Tibial nerve (tissue), 4 donors: Measurements from ENCODE around the gene CELF3. TPM values are rescaled to one million over a fixed set of nuclear protein-coding genes. Genes with fewer than 3 reads are reported as not detected.
A peak's percentile ranks its signal among the peaks of the same experiment; 100 is the strongest.

ENCODE experiments used
- DNase-seq, 2 donors: peaks; one replicate each; pipeline ENCODE4 v3.0.0-alpha.2; 2019; ENCODE audit warnings: low spot score in 2 of 2
- H3K27ac ChIP-seq, 4 donors: fragments of 200-600 bp; sonication (generic) in 3 of 4; one replicate each; pipeline ENCODE4 v1.5.1; 2017 to 2019; ENCODE audit warnings: mild to moderate bottlenecking in 1 of 4
- H3K27me3 ChIP-seq, 2 donors: fragments of 200-600 bp; sonication (generic) in 1 of 2; one replicate each; pipeline versions ENCODE4 v1.5.1 to v1.6.0; 2017 to 2019
- H3K36me3 ChIP-seq, 3 donors: fragments of 200-600 bp; sonication (generic); one replicate each; pipeline ENCODE4 v1.5.1; 2018 to 2019
- H3K4me1 ChIP-seq, 4 donors: fragments of 200-600 bp; sonication (generic) in 3 of 4; one replicate each; pipeline ENCODE4 v1.5.1; 2017 to 2019
- H3K4me3 ChIP-seq, 4 donors: fragments of 200-600 bp; sonication (generic) in 3 of 4; one replicate each; pipeline ENCODE4 v1.5.1; 2017 to 2019; ENCODE audit warnings: mild to moderate bottlenecking in 1 of 4, moderate library complexity in 1 of 4
- H3K9me3 ChIP-seq, 4 donors: fragments of 200-600 bp; sonication (generic) in 3 of 4; one replicate each; pipeline ENCODE4 v1.5.1; 2017 to 2019
- EP300 ChIP-seq, 2 donors: sonication (generic); formaldehyde crosslinking; IDR thresholded peaks; one replicate each; pipeline ENCODE4 v1.6.1; 2017; ENCODE audit warnings: antibody characterized with exemption in 2 of 2, mild to moderate bottlenecking in 1 of 2
- POLR2A ChIP-seq, 2 donors: fragments of 450-650 bp; IDR thresholded peaks; one replicate each; pipeline ENCODE4 v1.6.1; 2017; ENCODE audit warnings: antibody characterized with exemption in 2 of 2, mild to moderate bottlenecking in 2 of 2, moderate library complexity in 2 of 2
- WGBS, 2 donors: methylation state at CpG; one replicate each; pipeline ENCODE4 v1.1.5; 2018; 5-methylcytosine and 5-hydroxymethylcytosine counted together
- total RNA-seq, 4 donors: library from RNA; depleted of rRNA; stranded (reverse); fragments of >200 nt; gene quantifications; one replicate each; pipeline ENCODE4 v1.1.0, GENCODE V29; 2016
- TF ChIP-seq, protein P1 (sequence below), 5 experiments: fragments of 200-600 bp in 3 of 5; fragments of 450-650 bp in 2 of 5; sonication (generic) in 3 of 5; IDR thresholded peaks; one replicate each; pipeline ENCODE4 v1.5.1; 2016 to 2019; ENCODE audit warnings: antibody characterized with exemption in 5 of 5, mild to moderate bottlenecking in 3 of 5, moderate library complexity in 2 of 5

Gene CELF3
- total RNA-seq, 4 donors from 2014 or later, result not detected

DNA sequence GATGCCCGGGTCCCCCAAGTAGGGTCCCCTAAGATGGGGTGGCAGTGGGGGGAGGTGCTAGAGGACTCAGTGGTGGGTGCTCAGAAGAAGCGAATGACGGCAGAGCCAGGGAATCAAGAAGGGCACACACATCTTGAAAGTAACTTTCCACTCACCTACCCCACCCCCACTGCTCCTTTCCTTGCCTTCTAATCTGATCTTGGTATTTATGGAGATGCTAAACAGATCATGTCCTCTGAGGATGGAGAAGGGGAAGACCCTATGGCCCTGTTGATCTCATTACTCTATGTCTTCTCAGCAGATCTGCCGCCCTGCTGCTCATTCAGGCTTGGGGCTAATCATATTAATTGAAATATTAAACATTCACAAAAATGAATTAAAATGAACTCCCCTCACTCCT lies 2.1 kb upstream of the CELF3 start:
- Histone ChIP-seq H3K9me3 (no peaks in the 10 kb centered on the region), H3K36me3 (no peaks in the 10 kb centered on the region), H3K27me3 (peaks cover 0 to 45% of the 10 kb centered on the region in 2 donors), H3K4me1 (peaks cover 0 to 39% (median 10%) of the 10 kb centered on the region in 4 donors), H3K4me3 (no peak overlapping the region), H3K27ac (peak overlapping the region in 1 of 4 donors; percentile 26)
- TF ChIP-seq POLR2A (IDR thresholded peaks at IDR 0.05), result no peak
- no peak for DNase-seq
- 78 to 81% methylated on average over 4 of the region's 4 CpGs for WGBS, 2 donors

DNA sequence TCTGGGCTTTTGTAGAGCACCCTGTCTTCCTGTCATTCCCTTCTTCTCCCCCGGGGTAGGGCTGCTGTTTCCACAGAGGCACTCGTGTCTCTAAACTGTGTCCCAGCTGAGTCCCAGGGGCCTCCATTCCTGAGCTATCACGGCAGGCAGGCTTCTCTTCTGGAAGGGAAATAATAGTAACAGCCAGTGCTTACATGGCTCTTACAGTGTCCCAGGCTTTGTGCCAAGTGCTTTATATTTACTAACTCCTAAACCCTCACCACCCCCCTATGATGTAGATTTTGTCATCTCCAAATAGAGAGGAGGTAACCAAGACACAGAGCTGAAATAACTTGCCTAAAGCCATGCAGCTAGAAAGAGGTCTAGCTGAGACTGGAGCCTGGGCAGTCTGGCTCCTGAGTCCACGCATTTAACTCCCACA lies 1.4 kb upstream of the CELF3 start:
- DNase-seq, result no peak
- TF ChIP-seq POLR2A (IDR thresholded peaks at IDR 0.05) (no peak), EP300 (IDR thresholded peaks at IDR 0.05) (no peak)
- TF ChIP-seq, protein P1, sequence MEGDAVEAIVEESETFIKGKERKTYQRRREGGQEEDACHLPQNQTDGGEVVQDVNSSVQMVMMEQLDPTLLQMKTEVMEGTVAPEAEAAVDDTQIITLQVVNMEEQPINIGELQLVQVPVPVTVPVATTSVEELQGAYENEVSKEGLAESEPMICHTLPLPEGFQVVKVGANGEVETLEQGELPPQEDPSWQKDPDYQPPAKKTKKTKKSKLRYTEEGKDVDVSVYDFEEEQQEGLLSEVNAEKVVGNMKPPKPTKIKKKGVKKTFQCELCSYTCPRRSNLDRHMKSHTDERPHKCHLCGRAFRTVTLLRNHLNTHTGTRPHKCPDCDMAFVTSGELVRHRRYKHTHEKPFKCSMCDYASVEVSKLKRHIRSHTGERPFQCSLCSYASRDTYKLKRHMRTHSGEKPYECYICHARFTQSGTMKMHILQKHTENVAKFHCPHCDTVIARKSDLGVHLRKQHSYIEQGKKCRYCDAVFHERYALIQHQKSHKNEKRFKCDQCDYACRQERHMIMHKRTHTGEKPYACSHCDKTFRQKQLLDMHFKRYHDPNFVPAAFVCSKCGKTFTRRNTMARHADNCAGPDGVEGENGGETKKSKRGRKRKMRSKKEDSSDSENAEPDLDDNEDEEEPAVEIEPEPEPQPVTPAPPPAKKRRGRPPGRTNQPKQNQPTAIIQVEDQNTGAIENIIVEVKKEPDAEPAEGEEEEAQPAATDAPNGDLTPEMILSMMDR (IDR thresholded peaks at IDR 0.05), result no peak
- H3K36me3 ChIP-seq, result no peaks in the 10 kb centered on the region
- H3K27ac ChIP-seq, result no peak overlapping the region
- WGBS, 2 donors, result 30 to 33% methylated on average over 4 of the region's 4 CpGs
- H3K4me1 ChIP-seq, result peaks cover 0 to 39% (median 10%) of the 10 kb centered on the region in 4 donors
- no peak overlapping the region for H3K4me3 ChIP-seq
- no peaks in the 10 kb centered on the region for H3K9me3 ChIP-seq
- peaks cover 0 to 49% of the 10 kb centered on the region in 2 donors for H3K27me3 ChIP-seq

DNA sequence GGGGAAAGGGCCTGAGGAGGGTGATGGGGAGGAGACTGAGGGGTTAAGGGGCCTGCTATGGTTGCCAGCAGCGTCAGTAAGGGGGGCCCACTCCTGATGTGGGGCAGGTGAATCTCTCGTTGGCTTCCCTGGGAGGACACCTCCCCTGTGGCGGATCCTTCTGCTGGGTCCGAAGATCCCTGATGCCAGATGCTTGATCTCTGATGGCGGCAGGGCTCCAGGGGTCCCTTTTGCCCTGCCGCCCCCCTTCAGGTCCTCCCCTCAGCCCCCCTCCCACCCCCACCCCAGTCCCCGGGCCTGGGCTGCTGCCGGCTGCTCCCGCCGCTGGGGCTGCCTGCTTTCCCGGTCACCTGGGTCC lies 219 bp downstream of the CELF3 start:
- Histone ChIP-seq H3K9me3 (no peaks in the 10 kb centered on the region), H3K4me1 (peaks cover 0 to 30% (median 7%) of the 10 kb centered on the region in 4 donors), H3K4me3 (no peak overlapping the region), H3K27ac (no peak overlapping the region), H3K36me3 (no peaks in the 10 kb centered on the region), H3K27me3 (peaks cover 0 to 62% of the 10 kb centered on the region in 2 donors)
- no peak for TF ChIP-seq POLR2A (IDR thresholded peaks at IDR 0.05)
- TF ChIP-seq EP300 (IDR thresholded peaks at IDR 0.05), result no peak
- TF ChIP-seq, protein P1 (IDR thresholded peaks at IDR 0.05), result no peak
- WGBS, 2 donors, result 4 to 11% methylated on average over 8 to 9 of the region's 11 CpGs
- DNase-seq, result no peak

DNA sequence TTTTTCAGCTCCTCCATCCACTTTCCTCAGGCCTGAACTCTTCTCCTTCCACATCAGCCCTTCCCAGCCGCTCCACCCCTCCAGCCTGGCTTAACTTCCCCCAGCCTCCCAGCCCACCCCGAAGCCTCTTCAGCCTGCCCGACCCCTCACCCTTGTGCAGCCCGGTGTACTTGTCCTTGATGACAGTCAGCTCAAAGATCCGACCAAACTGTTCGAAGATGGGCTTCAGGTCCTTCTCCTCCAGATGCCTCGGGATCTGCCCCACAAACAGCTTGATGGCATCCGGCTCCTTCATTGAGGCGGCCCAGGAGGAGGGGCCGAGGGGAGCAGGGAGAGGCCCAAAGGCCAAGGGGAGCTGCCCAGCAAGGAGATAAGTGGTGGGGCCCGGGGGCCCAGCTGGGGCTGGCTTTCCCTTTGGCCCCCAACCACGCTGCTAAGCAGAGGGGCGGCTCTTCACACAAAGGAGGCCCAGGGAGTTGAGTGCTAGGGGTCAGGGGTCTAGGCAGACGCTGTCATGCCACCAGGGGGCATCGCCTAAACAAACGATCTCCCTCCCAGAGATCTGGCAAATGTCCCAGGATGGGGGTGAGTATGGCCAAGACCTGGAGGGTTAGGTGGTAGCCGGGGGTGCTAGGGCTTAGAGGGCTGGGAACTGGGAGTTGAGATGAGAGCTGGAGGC lies 738 bp downstream of the CELF3 start:
- no peaks in the 10 kb centered on the region for H3K36me3 ChIP-seq
- no peak for DNase-seq
- no peak overlapping the region for H3K27ac ChIP-seq
- H3K27me3 ChIP-seq, result peaks cover 0 to 62% of the 10 kb centered on the region in 2 donors
- WGBS, 2 donors, result 24 to 36% methylated on average over 12 to 17 of the region's 17 CpGs
- TF ChIP-seq EP300 (IDR thresholded peaks at IDR 0.05) (no peak), POLR2A (IDR thresholded peaks at IDR 0.05) (no peak)
- TF ChIP-seq, protein P1 (IDR thresholded peaks at IDR 0.05), result no peak
- H3K9me3 ChIP-seq, result no peaks in the 10 kb centered on the region
- H3K4me3 ChIP-seq, result no peak overlapping the region
- H3K4me1 ChIP-seq, result peaks cover 0 to 28% (median 7%) of the 10 kb centered on the region in 4 donors

DNA sequence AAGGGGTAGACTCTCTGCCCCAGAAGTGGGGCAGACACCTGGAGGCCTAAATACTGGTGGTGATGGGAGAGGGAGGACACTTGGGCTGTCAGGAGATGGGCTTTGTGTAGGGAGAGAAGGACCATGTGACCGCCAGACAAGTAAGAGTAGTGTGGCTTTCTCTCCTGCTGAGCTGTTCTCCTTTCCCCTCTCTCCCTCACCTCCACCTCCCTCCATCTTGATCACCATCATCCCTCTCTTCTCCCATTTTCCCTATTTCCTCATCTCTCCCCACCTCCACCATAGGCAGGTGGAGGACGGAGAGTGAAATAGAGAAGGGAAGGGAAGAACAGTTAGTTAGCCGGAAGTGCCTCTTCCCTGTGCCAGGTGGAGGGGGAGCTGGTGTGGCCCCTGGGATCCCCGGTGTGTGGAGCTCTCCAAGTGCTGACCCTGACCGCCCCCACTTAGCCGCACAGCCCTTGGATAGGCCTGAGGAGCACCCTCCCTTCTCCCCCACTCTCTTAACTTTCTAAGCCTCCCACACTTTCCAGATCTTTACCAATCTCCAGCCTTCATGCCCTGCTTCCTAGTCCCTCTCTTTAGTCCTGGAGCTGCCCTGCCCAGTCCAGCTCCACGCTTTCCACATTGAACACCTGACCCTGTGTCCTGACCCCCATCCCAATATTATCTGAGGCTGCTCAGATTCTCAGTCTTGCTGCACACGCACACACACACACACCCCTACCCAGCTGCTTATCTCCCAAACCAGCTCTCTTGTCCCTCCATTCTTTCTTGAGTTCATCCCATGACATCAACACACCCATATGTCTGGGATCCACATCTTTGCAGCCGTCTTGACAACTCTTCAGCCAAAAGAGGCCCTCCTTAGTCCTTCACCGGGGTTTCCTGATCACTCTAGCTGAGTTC lies 1.5 kb downstream of the CELF3 start:
- Histone ChIP-seq H3K27ac (no peak overlapping the region), H3K4me3 (no peak overlapping the region), H3K36me3 (no peaks in the 10 kb centered on the region), H3K4me1 (peaks cover 0 to 20% (median 5%) of the 10 kb centered on the region in 4 donors), H3K27me3 (peaks cover 0 to 62% of the 10 kb centered on the region in 2 donors), H3K9me3 (no peaks in the 10 kb centered on the region)
- TF ChIP-seq, protein P1 (IDR thresholded peaks at IDR 0.05), result no peak
- TF ChIP-seq EP300 (IDR thresholded peaks at IDR 0.05), result no peak
- no peak for TF ChIP-seq POLR2A (IDR thresholded peaks at IDR 0.05)
- 64 to 65% methylated on average over 9 to 10 of the region's 10 CpGs for WGBS, 2 donors
- DNase-seq, result no peak
